AG09319 (cell line): Measurements from ENCODE around the gene EXOC2.

Source experiments
- DNase-seq: peaks from one replicate; pipeline ENCODE4 v3.0.0-alpha.2; 2010; ENCODE audit warnings: low read depth; ENCODE audit errors: extremely low read depth
- TF ChIP-seq, protein P1 (sequence below): IDR thresholded peaks from 2 replicates; pipeline ENCODE4 v1.5.1; 2011; ENCODE audit warnings: low read depth, mild to moderate bottlenecking, inconsistent platforms, low read length, moderate library complexity

The EXOC2 gene

GRCh38 chr6:548517-548916 lies 144.4 kb downstream of the EXOC2 start:
- DNase-seq = no peak
- TF ChIP-seq, protein P1, sequence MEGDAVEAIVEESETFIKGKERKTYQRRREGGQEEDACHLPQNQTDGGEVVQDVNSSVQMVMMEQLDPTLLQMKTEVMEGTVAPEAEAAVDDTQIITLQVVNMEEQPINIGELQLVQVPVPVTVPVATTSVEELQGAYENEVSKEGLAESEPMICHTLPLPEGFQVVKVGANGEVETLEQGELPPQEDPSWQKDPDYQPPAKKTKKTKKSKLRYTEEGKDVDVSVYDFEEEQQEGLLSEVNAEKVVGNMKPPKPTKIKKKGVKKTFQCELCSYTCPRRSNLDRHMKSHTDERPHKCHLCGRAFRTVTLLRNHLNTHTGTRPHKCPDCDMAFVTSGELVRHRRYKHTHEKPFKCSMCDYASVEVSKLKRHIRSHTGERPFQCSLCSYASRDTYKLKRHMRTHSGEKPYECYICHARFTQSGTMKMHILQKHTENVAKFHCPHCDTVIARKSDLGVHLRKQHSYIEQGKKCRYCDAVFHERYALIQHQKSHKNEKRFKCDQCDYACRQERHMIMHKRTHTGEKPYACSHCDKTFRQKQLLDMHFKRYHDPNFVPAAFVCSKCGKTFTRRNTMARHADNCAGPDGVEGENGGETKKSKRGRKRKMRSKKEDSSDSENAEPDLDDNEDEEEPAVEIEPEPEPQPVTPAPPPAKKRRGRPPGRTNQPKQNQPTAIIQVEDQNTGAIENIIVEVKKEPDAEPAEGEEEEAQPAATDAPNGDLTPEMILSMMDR = no peak

GRCh38 chr6:548091-548490 lies 144.8 kb downstream of the EXOC2 start:
- TF ChIP-seq, protein P1 = no peak

DNA sequence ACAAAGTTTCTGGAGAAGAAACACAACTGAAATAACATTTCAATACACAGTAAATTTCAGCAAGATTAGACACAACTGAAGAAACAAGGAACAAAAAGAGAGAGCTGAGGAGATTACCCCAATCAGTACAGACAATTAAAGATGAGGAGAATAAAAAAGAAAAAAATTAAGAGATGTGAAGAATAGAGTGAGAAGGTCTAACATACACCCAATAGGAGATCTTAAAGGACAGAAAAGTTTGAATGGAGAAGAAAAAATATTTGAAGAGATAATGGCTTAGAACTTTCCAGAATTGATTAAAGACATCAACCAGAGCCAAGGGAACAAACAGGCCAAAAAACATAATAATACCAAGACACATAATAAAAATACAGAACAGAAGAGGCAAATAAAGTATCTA lies 152.4 kb downstream of the EXOC2 start:
- TF ChIP-seq, protein P1 = no peak
- DNase-seq = no peak

More at GRCh38 chr6:548091-548490, 144.8 kb downstream of the EXOC2 start:
- DNase-seq = no peak

DNA sequence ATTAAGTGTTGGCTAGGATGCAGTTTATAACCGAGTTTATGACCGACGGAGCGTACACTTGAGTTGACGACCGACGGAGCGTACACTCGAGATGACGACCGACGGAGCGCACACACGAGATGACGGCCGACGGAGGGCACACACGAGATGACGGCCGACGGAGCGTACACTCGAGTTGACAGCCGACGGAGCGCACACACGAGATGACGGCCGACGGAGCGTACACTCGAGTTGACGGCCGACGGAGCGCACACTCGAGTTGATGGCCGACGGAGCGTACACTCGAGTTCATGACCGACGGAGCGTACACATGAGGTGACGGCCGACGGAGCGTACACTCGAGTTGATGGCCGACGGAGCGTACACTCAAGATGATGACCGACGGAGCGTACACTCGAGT lies 155.8 kb downstream of the EXOC2 start:
- TF ChIP-seq, protein P1 = no peak
- DNase-seq = no peak

DNA sequence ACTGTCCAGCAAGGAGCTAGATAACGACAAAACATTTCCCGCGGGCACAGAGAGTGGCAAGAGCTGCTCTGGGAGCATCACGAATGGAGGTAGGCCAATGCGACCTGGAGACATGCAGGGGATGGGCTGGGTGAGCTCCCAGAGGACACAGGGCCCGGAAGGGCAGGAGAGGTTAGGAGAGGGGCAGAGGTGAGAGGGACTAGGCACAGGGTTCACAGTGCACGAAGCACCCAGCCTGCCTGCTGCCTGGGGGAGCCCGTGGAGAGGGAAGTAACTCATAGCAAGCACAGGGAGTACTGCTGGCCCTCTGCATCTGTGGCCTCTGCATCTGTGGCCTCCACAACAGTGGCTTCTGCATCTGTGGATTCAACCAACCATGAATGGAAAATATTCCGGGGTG lies 162.5 kb downstream of the EXOC2 start:
- no peak for DNase-seq
- TF ChIP-seq, protein P1 = no peak

DNA sequence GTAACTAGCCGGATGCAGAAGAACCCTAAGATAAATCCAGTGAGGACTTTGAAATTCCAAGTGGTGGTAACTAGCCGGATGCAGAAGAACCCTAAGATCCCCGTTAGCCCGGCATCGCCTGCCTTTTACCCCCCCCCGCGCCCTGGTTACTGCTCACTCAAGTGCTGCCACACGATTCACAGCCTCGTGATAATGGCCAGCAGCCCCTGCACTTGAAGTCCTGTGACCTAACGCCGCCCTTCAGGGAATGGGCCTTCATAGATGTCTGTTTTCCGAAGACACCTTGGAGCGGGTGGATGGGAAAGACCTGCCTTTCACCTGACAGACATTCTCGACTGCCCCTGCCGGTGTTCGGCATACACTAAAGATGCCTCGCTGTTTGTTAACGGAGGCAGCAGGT lies 163.9 kb downstream of the EXOC2 start:
- TF ChIP-seq, protein P1 = no peak
- no peak for DNase-seq

DNA sequence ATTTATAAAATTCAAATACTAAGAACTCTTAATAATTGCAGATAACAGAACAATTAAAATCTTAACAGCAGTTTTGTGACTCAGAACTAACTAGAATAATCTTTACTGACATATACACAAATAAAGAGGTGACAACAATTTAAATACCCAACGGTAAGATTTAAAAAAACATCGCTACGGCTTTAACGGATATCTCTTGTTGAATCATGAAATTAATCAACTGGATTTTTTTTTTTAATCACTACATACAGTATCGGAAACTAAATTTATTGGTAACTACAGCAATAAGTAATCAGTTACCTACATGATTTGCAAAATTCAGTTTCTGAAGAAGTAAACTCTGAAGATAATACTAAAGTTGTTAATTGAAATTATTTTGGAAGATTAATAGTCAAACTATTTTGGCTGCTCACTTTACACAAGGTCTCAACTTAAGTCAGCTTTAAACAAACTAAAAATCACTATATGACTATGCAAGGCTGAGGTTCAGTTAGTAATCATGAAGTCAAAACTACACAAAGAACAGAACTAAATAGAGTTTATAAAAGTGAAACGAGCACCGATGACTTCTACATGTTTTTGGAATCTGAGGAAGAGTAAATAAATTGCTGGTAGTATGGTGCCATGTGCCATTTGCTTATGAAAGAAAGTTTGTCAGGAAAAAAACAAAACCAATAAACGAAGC lies 164.8 kb downstream of the EXOC2 start:
- TF ChIP-seq, protein P1 = no peak
- no peak for DNase-seq
